Measurements from ENCODE around the gene NRG3.

DNA sequence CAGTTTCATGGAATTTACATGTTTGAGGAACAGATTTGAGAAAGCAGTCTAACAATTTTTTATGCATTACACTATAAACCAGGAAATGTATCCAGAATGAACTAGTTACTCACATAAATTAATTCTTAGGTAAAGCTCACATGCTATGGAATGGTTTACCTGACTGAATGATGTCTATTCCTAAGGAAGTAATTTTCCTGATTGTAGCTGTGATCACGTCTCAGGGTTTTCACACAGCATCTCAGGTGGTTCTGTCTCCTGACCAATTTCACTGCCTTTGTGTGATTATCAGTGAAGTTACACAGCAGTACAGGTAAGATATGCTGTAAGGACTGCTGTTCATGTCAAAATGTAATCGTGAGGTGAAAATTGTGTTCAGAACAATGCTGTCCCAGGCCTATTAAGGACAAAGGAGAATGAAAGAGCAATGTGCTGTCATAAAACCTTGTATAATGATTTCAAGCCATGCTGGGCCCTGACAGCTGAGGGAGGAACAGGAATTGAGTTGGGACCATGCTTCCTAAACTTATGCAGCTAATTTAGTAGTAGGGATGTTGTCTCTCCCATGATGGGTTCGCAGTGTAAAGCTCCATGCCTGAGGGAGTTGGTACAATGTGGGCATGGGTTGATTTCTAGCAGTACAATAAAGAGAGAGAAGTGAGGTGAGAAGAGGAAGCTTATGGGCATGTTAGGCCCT lies 631.8 kb downstream of the NRG3 start:
- TF ChIP-seq POLR2AphosphoS5 (IDR thresholded peaks at IDR 0.05), result no peak
- TF ChIP-seq CTCF (IDR thresholded peaks at IDR 0.05), result no peak

Data from prostate gland (tissue), 2 donors.